ENCODE measurements around the gene COL5A2. TPM values are rescaled to one million over a fixed set of nuclear protein-coding genes. Genes with fewer than 3 reads are reported as not detected.

COL5A2 gene
- total RNA-seq, 2 donors from 2014 or later, result 10.4 to 24.6 TPM

DNA sequence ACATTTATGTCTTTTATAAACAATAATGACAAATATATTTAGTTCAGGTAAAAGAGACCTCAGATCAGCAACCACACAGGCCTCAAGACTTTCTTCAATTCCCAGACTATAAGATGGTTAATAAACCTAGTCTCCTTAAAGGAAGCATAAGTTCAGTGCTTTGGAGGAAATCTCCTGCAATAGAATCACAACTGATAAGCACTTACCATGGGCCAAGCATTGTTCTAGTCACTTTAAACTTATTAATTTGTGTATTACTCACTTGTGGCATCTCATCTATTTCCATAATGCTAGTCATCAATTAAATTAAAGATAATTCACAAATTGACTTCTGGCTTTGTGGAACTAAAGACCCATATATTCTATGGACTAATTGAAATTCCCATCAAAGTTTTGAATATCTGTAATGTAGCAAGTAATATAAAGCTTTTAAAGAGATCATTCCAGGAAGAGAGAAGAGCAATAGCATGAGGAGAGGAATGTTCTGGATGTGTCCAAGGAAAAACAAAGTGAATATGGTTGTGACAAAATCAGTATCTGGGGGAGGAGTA lies 163.2 kb downstream of the COL5A2 start:
- H3K27me3 ChIP-seq, result no peaks in the 10 kb centered on the region
- H3K4me1 ChIP-seq, result no peaks in the 10 kb centered on the region
- no peak for DNase-seq
- H3K9ac ChIP-seq (ENCODE audit: low read depth in 2 of 2, low read length in 2 of 2), result no peak overlapping the region
- H3K27ac ChIP-seq, result no peak overlapping the region
- H3K9me3 ChIP-seq, result no peaks in the 10 kb centered on the region
- H3K36me3 ChIP-seq, result no peaks in the 10 kb centered on the region
- H3K4me3 ChIP-seq, result no peak overlapping the region
- intact Hi-C loops (cut with DNase I), result no loop called here
- TF ChIP-seq, protein P1, sequence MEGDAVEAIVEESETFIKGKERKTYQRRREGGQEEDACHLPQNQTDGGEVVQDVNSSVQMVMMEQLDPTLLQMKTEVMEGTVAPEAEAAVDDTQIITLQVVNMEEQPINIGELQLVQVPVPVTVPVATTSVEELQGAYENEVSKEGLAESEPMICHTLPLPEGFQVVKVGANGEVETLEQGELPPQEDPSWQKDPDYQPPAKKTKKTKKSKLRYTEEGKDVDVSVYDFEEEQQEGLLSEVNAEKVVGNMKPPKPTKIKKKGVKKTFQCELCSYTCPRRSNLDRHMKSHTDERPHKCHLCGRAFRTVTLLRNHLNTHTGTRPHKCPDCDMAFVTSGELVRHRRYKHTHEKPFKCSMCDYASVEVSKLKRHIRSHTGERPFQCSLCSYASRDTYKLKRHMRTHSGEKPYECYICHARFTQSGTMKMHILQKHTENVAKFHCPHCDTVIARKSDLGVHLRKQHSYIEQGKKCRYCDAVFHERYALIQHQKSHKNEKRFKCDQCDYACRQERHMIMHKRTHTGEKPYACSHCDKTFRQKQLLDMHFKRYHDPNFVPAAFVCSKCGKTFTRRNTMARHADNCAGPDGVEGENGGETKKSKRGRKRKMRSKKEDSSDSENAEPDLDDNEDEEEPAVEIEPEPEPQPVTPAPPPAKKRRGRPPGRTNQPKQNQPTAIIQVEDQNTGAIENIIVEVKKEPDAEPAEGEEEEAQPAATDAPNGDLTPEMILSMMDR (IDR thresholded peaks at IDR 0.05), result no peak

DNA sequence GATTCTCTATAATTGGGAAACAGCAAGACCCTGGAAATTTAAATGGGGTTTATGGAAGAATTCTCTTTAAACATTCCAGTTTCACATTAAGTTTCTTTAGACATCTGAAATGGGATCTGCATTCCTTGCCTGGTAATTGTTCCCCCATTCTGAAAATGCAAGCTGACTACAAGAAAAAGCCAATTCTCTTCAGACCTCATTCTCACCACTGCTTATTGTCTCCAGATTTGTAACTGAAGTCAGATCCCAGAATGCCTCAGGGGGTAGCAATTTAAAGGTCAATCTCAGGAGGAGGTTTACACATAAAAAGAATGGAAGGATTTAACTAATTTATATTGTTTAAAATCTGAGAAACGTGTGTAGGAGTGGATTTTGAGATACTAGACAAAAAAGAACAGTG lies 164.2 kb downstream of the COL5A2 start:
- no peaks in the 10 kb centered on the region for H3K4me1 ChIP-seq
- no peaks in the 10 kb centered on the region for H3K36me3 ChIP-seq
- H3K9ac ChIP-seq (ENCODE audit: low read depth in 2 of 2, low read length in 2 of 2), result no peak overlapping the region
- no peaks in the 10 kb centered on the region for H3K9me3 ChIP-seq
- TF ChIP-seq, protein P1 (IDR thresholded peaks at IDR 0.05), result no peak
- H3K27me3 ChIP-seq, result no peaks in the 10 kb centered on the region
- H3K4me3 ChIP-seq, result no peak overlapping the region
- DNase-seq, result no peak
- peak overlapping the region; percentile 20 for H3K27ac ChIP-seq
- intact Hi-C loops (cut with DNase I), result no loop called here

DNA sequence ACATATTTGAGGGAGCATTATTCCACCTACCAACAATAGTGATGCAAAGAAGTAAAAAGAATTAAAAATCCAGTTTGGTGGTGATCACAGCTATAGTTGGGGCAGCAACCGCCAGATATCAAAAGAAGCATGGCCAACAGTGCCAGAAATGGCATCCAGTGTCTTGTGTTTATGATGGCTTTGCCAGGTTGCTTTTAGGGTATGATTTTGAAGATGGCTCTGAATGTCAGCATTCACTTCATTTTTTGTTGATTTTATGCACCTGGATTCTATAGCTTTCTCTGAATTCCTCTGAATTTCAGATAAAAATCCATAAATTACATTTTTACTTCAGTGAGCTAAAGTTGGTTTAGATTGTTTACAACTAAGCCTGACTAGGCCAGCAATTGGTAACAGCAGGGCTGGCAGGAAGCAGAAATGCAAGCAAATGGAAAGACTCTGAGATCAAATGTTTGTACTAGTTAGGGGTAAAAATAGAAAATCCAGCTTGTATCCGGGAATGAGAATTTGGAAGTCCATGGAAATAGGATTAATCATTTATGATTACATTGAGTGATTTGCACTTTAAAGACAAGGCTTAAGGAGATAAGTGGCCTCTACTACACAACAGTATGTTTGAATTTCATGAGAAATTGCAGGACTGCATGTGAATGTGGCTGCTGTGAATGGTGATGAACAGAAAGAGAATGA lies 165.0 kb downstream of the COL5A2 start:
- TF ChIP-seq, protein P1 (IDR thresholded peaks at IDR 0.05), result no peak
- intact Hi-C loops (cut with DNase I), result no loop called here
- H3K27ac ChIP-seq, result no peak overlapping the region

DNA sequence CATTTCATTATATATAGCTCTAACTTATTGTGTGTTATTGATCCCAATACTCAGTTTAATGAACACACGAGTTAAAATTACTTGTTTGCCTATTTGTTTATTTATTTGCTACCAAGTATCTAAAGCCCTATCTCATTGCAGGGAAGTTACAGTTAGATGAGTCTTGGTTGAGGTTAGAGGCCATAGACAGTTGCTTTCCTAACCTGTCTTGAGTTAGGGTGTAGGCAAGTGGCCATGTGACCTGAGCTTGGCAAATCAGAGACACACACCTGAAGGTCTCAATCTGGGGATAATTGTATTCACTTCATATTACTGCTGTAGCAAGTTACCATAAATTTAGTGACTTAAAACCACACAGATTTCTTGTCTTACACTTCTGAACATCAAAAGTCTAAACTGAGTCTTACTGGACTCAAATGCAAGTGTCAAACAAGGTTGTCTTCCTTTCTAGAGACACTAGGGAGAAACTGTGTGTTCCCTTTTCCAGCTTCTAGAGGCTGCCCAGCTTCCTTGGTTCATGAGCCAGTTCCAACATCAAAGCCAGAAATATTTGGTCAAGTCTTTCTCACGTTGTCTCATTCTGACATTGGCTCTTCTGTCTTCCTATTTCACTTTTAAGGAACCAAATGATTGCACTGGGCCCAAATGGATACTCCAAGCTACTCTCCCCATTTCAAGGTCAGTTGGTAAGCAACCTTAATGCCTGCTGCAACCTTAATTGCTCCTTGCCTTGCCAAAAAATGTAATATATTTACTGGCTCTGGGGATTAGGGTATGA lies 165.7 kb downstream of the COL5A2 start:
- H3K9ac ChIP-seq (ENCODE audit: low read depth in 2 of 2, low read length in 2 of 2), result no peak overlapping the region
- no peak overlapping the region for H3K4me3 ChIP-seq
- H3K4me1 ChIP-seq, result no peaks in the 10 kb centered on the region
- intact Hi-C loops (cut with DNase I), result no loop called here
- TF ChIP-seq, protein P1 (IDR thresholded peaks at IDR 0.05), result no peak
- no peaks in the 10 kb centered on the region for H3K36me3 ChIP-seq
- no peak for DNase-seq
- H3K9me3 ChIP-seq, result no peaks in the 10 kb centered on the region
- no peaks in the 10 kb centered on the region for H3K27me3 ChIP-seq
- no peak overlapping the region for H3K27ac ChIP-seq

More for the DNA sequence above, 165.0 kb downstream of the COL5A2 start:
- no peaks in the 10 kb centered on the region for H3K36me3 ChIP-seq
- DNase-seq, result no peak
- no peak overlapping the region for H3K9ac ChIP-seq (ENCODE audit: low read depth in 2 of 2, low read length in 2 of 2)
- H3K9me3 ChIP-seq, result no peaks in the 10 kb centered on the region
- H3K27me3 ChIP-seq, result no peaks in the 10 kb centered on the region
- no peak overlapping the region for H3K4me3 ChIP-seq
- H3K4me1 ChIP-seq, result no peaks in the 10 kb centered on the region

DNA sequence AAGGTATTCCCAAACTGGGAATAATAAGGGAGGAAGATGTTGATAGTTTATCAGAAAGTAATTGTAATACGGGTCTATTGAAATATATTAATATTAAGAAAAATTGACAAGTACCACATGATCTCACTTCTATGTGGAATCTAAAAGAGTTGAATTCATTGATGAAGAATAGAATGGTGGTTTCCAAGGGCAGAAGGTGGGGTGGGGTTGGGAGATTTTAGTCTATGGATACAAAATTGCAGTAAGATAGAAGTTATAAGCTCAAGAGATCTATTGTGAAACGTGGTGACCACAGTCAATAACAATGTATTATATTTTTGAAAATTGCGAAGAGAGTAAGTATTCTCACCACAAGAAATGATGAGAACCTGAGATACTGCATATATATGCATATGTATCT lies 166.5 kb downstream of the COL5A2 start:
- intact Hi-C loops (cut with DNase I), result no loop called here
- Histone ChIP-seq H3K27me3 (no peaks in the 10 kb centered on the region), H3K27ac (no peak overlapping the region), H3K36me3 (no peaks in the 10 kb centered on the region), H3K9me3 (no peaks in the 10 kb centered on the region), H3K9ac (ENCODE audit: low read depth in 2 of 2, low read length in 2 of 2) (no peak overlapping the region), H3K4me3 (no peak overlapping the region), H3K4me1 (no peaks in the 10 kb centered on the region)
- DNase-seq, result no peak
- TF ChIP-seq, protein P1 (IDR thresholded peaks at IDR 0.05), result no peak
